GM18861 (cell line): ENCODE results near the gene CHN2.

ENCODE experiments used
- ATAC-seq: cut with Tn5 transposase; IDR thresholded peaks from one replicate; pipeline ENCODE4 v1.9.1; 2021; ENCODE audit not compliant: unreplicated experiment

CHN2 gene

GRCh38 chr7:29359482-29360093 is 165.0 kb downstream of the CHN2 start:
- no peak for ATAC-seq

GRCh38 chr7:29360633-29361625 is 166.4 kb downstream of the CHN2 start:
- no peak for ATAC-seq

- ATAC-seq, result no peak
These were observed 167.8 kb downstream of the CHN2 start for GRCh38 chr7:29362380-29362779.

- no peak for ATAC-seq
These were observed 169.3 kb downstream of the CHN2 start for GRCh38 chr7:29363636-29364425.

GRCh38 chr7:29364661-29365060 is 170.1 kb downstream of the CHN2 start:
- ATAC-seq, result no peak

GRCh38 chr7:29365423-29365822 is 170.8 kb downstream of the CHN2 start:
- ATAC-seq, result no peak

- ATAC-seq, result no peak
These were observed 173.2 kb downstream of the CHN2 start for GRCh38 chr7:29367784-29368183.

- no peak for ATAC-seq
These were observed 175.4 kb downstream of the CHN2 start for GRCh38 chr7:29369909-29370488.

- ATAC-seq, result no peak
These were observed 176.1 kb downstream of the CHN2 start for GRCh38 chr7:29370531-29371314.

GRCh38 chr7:29371472-29371871 is 176.9 kb downstream of the CHN2 start:
- ATAC-seq, result no peak

- no peak for ATAC-seq
These were observed 177.9 kb downstream of the CHN2 start for GRCh38 chr7:29372351-29373090.

GRCh38 chr7:29375641-29376562 is 181.3 kb downstream of the CHN2 start:
- no peak for ATAC-seq

- ATAC-seq, result no peak
These were observed 183.1 kb downstream of the CHN2 start for GRCh38 chr7:29377718-29378117.

GRCh38 chr7:29379551-29379950 is 185.0 kb downstream of the CHN2 start:
- ATAC-seq, result no peak

- no peak for ATAC-seq
These were observed 186.9 kb downstream of the CHN2 start for GRCh38 chr7:29381206-29382094.

GRCh38 chr7:29384277-29384676 is 189.7 kb downstream of the CHN2 start:
- ATAC-seq, result no peak

GRCh38 chr7:29385214-29385814 is 190.7 kb downstream of the CHN2 start:
- ATAC-seq, result no peak
